Peyer's patch (tissue), 4 donors: Measurements from ENCODE around the gene PCYT2.

Source experiments
- POLR2A ChIP-seq, 2 donors: fragments of 450-650 bp; IDR thresholded peaks; one replicate each; pipeline ENCODE4 v1.5.1; 2017; ENCODE audit warnings: antibody characterized with exemption in 2 of 2, mild to moderate bottlenecking in 2 of 2, moderate library complexity in 2 of 2
- TF ChIP-seq, protein P1 (sequence below), 6 experiments: fragments of 450-650 bp in 4 of 6; fragments of 200-600 bp in 2 of 6; sonication (generic) in 1 of 6; IDR thresholded peaks; one replicate each; pipeline ENCODE4 v1.5.1; 2017 to 2019; ENCODE audit warnings: antibody characterized with exemption in 6 of 6, mild to moderate bottlenecking in 3 of 6, moderate library complexity in 1 of 6

DNA sequence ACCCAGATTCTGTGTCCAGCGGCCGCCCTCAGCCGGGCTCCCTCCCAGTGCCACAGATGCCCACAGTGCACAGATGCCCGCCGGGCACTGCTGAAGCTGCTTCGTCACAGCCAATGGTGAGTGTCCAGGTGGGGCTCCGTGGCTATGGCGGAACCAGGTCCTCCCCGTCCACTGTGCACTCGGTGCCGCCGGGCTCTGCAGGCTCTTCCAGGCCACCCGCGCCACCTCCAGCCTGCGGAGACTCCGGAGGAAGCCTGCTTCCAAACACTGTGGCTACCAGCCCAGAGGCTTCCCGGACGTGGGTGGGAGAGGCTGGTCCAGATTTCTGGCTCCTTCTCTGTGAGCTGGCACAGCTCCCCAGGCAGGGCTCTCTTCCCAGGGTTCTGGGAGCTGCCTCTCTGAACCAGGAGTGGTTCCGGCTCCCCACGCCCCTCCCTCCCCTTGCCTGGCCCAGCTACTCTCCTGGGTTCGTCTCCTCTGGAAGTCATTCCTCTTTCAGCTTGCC, 28.7 kb upstream of the PCYT2 start:
- TF ChIP-seq, protein P1, sequence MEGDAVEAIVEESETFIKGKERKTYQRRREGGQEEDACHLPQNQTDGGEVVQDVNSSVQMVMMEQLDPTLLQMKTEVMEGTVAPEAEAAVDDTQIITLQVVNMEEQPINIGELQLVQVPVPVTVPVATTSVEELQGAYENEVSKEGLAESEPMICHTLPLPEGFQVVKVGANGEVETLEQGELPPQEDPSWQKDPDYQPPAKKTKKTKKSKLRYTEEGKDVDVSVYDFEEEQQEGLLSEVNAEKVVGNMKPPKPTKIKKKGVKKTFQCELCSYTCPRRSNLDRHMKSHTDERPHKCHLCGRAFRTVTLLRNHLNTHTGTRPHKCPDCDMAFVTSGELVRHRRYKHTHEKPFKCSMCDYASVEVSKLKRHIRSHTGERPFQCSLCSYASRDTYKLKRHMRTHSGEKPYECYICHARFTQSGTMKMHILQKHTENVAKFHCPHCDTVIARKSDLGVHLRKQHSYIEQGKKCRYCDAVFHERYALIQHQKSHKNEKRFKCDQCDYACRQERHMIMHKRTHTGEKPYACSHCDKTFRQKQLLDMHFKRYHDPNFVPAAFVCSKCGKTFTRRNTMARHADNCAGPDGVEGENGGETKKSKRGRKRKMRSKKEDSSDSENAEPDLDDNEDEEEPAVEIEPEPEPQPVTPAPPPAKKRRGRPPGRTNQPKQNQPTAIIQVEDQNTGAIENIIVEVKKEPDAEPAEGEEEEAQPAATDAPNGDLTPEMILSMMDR (IDR thresholded peaks at IDR 0.05): no peak
- no peak for TF ChIP-seq POLR2A (IDR thresholded peaks at IDR 0.05)
